ENCODE measurements around the gene ZNRF1. TPM values are rescaled to one million over a fixed set of nuclear protein-coding genes. Genes with fewer than 3 reads are reported as not detected.
A peak's percentile ranks its signal among the peaks of the same experiment; 100 is the strongest.

Gene ZNRF1
- total RNA-seq, 3 donors from 2014 or later = 29.9 to 42.7 (median 39.3) TPM

DNA sequence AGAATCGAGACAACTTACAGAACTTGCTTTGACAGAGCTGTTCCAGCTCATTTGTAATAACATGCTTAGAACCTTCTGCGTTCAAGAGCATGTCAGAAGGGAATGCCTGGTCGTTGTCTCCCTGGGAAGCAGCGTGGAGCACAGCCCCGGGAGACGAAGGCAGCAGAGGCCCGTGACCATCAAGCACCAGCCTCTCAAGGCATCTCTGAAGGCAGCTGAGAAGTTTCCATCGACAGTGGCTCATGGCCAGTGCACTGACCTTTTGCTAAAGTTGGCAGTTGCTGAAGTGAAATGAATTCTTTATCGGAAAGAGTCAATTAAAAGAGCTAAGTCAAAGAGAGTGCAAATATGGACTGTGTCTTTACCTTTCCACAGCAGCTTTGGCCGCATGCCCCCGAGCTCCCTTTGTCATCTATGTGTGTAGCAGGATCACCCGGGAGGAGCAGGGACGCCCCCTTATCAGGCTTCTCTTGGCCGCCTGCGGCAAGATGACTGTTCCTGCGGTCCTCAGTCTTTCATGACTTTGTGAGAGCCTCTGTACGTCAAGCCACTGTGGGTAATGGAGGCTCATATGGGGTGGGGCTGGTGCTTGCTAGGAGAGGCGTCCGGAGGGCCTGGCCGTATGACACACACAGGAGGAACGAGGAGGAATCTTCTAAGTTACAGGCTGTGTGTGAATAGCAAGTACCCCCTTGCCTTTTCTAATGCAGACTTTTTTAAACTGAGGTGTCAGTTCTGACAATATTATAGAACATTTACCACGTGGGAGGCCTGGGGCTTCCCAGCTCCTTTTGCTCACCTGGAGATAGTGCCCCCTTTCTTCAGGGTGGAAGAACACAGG is 63.5 kb downstream of the ZNRF1 start:
- no peak for TF ChIP-seq CTCF (IDR thresholded peaks at IDR 0.05)
- ATAC-seq (no peak), DNase-seq (no peak)
- intact Hi-C loops (cut with DNase I, micrococcal nuclease) = no loop called here
- H3K4me1 ChIP-seq (ENCODE audit: low read depth) = peaks cover 20% of the 10 kb centered on the region
- no peak overlapping the region for H3K4me3 ChIP-seq
- H3K36me3 ChIP-seq (ENCODE audit: low read depth) = no peaks in the 10 kb centered on the region
- no peaks in the 10 kb centered on the region for H3K9me3 ChIP-seq

DNA sequence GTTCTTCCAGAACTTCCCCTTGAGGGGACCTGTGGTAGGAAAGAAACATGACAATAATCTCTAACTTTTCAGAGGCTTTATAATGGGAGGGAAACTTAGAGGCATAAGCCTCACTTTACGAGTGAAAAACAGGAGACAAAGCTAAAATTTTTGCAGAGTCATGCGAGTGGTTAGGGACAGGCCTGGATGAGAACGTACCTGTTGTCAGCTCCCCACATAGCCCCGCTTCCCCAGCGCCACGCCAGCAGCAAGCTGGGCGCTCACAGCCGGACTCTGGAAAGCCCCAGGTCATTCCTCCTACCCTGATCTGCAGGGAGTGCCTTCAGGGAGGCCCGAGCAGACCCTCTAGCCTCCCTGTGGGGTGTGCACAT is 64.1 kb downstream of the ZNRF1 start:
- DNase-seq (no peak), ATAC-seq (no peak)
- H3K4me3 ChIP-seq = no peak overlapping the region
- TF ChIP-seq CTCF (IDR thresholded peaks at IDR 0.05) = no peak
- intact Hi-C loops (cut with DNase I, micrococcal nuclease) = no loop called here
- no peaks in the 10 kb centered on the region for H3K36me3 ChIP-seq (ENCODE audit: low read depth)
- H3K9me3 ChIP-seq = no peaks in the 10 kb centered on the region
- H3K4me1 ChIP-seq (ENCODE audit: low read depth) = peaks cover 20% of the 10 kb centered on the region

- intact Hi-C loops (cut with DNase I, micrococcal nuclease) = no loop called here
- no peak for DNase-seq
- no peak overlapping the region for H3K4me3 ChIP-seq
- peaks cover 20% of the 10 kb centered on the region for H3K4me1 ChIP-seq (ENCODE audit: low read depth)
- no peak for TF ChIP-seq CTCF (IDR thresholded peaks at IDR 0.05)
- no peak for ATAC-seq
- no peaks in the 10 kb centered on the region for H3K36me3 ChIP-seq (ENCODE audit: low read depth)
- H3K9me3 ChIP-seq = no peaks in the 10 kb centered on the region
These were observed 64.8 kb downstream of the ZNRF1 start for GRCh38 chr16:75063549-75064088.

GRCh38 chr16:75064403-75065148 is 65.8 kb downstream of the ZNRF1 start:
- H3K4me3 ChIP-seq = no peak overlapping the region
- no peaks in the 10 kb centered on the region for H3K36me3 ChIP-seq (ENCODE audit: low read depth)
- ATAC-seq (peak; percentile 85), DNase-seq (peak; percentile 74 to 78 (median 77))
- intact Hi-C loops (cut with DNase I, micrococcal nuclease) = no loop called here
- no peaks in the 10 kb centered on the region for H3K9me3 ChIP-seq
- peaks cover 22% of the 10 kb centered on the region for H3K4me1 ChIP-seq (ENCODE audit: low read depth)
- no peak for TF ChIP-seq CTCF (IDR thresholded peaks at IDR 0.05)

DNA sequence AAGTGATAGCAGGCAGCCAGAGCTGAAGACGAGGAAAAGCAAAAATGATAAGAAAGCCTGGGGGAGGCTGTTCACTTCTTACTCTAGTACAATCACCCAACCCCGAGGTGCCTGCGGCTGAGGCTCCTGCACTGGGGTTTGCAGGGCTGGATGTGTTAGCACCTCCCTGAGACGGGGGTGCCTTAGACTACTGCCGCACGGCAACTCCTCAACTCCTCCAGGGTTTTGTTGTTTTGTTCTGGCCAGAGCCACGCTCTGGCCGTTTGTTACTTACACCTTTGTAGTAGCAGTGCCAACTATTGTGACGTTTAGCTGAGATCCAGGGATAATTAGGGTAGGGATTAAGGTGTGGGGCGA is 66.3 kb downstream of the ZNRF1 start:
- Histone ChIP-seq H3K9me3 (no peaks in the 10 kb centered on the region), H3K4me1 (ENCODE audit: low read depth) (peaks cover 28% of the 10 kb centered on the region), H3K4me3 (no peak overlapping the region), H3K36me3 (ENCODE audit: low read depth) (no peaks in the 10 kb centered on the region)
- TF ChIP-seq CTCF (IDR thresholded peaks at IDR 0.05) = no peak
- DNase-seq = peak; percentile 55 to 69 (median 64)
- intact Hi-C loops (cut with DNase I, micrococcal nuclease) = no loop called here
- ATAC-seq = peak; percentile 46
